C4-2B (cell line): Measurements from ENCODE around the gene MRPS6.

Experiments used
- CTCF ChIP-seq: fragments of 450-650 bp; conservative IDR thresholded peaks from 2 replicates; pipeline ENCODE4 v1.5.1; 2017; ENCODE audit warnings: mild to moderate bottlenecking
- ZFX ChIP-seq: fragments of 450-650 bp; IDR thresholded peaks from 2 replicates; pipeline ENCODE4 v1.6.1; 2017

- no peak for TF ChIP-seq ZFX
- TF ChIP-seq CTCF, result no peak
Measured at GRCh38 chr21:34152500-34152899, 79.1 kb downstream of the MRPS6 start.
